Activated naive CD4-positive, alpha-beta T cell (primary cell): ENCODE measurements around the gene NTM.

ENCODE experiments used
- DNase-seq, 4 experiments: peaks; one replicate each; lab custom pipeline; 2025; lab: John Stamatoyannopoulos, UW

NTM gene

GRCh38 chr11:132075447-132075846, 705.0 kb downstream of the NTM start:
- DNase-seq: no peak

- no peak for DNase-seq
Observed at GRCh38 chr11:132077416-132077815, 707.0 kb downstream of the NTM start.

- no peak for DNase-seq
Observed at GRCh38 chr11:132078264-132079076, 708.1 kb downstream of the NTM start.

- DNase-seq: no peak
Observed at GRCh38 chr11:132080127-132080526, 709.7 kb downstream of the NTM start.

GRCh38 chr11:132082566-132082965, 712.2 kb downstream of the NTM start:
- no peak for DNase-seq

GRCh38 chr11:132084433-132084832, 714.0 kb downstream of the NTM start:
- DNase-seq: no peak

GRCh38 chr11:132087148-132087547, 716.7 kb downstream of the NTM start:
- no peak for DNase-seq

GRCh38 chr11:132088551-132088950, 718.1 kb downstream of the NTM start:
- DNase-seq: no peak

GRCh38 chr11:132093536-132094259, 723.3 kb downstream of the NTM start:
- DNase-seq: no peak

- no peak for DNase-seq
Observed at GRCh38 chr11:132094598-132094997, 724.2 kb downstream of the NTM start.

- no peak for DNase-seq
Observed at GRCh38 chr11:132095230-132096131, 725.1 kb downstream of the NTM start.

- DNase-seq: no peak
Observed at GRCh38 chr11:132096132-132096825, 725.9 kb downstream of the NTM start.

GRCh38 chr11:132099692-132100091, 729.3 kb downstream of the NTM start:
- no peak for DNase-seq

GRCh38 chr11:132100583-132100982, 730.2 kb downstream of the NTM start:
- no peak for DNase-seq

GRCh38 chr11:132101881-132102280, 731.5 kb downstream of the NTM start:
- no peak for DNase-seq

GRCh38 chr11:132103021-132103420, 732.6 kb downstream of the NTM start:
- no peak for DNase-seq

- no peak for DNase-seq
Observed at GRCh38 chr11:132106096-132106982, 735.9 kb downstream of the NTM start.

GRCh38 chr11:132111316-132111715, 740.9 kb downstream of the NTM start:
- DNase-seq: no peak

- DNase-seq: no peak
Observed at GRCh38 chr11:132111838-132112237, 741.4 kb downstream of the NTM start.

GRCh38 chr11:132112846-132113245, 742.4 kb downstream of the NTM start:
- no peak for DNase-seq

GRCh38 chr11:132114185-132114584, 743.8 kb downstream of the NTM start:
- no peak for DNase-seq
